CD4-positive, alpha-beta memory T cell (primary cell): ENCODE results near the gene CEPT1. TPM values are rescaled to one million over a fixed set of nuclear protein-coding genes. Genes with fewer than 3 reads are reported as not detected.

Experiments
- CTCF ChIA-PET: fragments of 350-600 bp; sonication (Branson Sonifier 250); formaldehyde crosslinking; loops from one replicate; lab custom pipeline; 2021; ENCODE audit warnings: inconsistent platforms; ENCODE audit not compliant: partially characterized antibody; lab: Charles Lee
- POLR2A ChIA-PET: fragments of 350-600 bp; sonication (Branson Sonifier 250); formaldehyde crosslinking; loops from one replicate; lab custom pipeline; 2021; ENCODE audit not compliant: partially characterized antibody; lab: Charles Lee
- DNase-seq, 5 donors: peaks; one replicate each; pipeline versions ENCODE4 v3.0.0 to v3.0.0-alpha.2; 2020 to 2022; ENCODE audit warnings: mixed read lengths in 1 of 5
- H3K27ac ChIP-seq: one replicate; pipeline ENCODE4 v1.7.0; 2013; ENCODE audit warnings: low read depth, low read length
- H3K27me3 ChIP-seq: 2 replicates; pipeline ENCODE4 v1.7.0; 2013; ENCODE audit warnings: mild to moderate bottlenecking, low read length, moderate library complexity; ENCODE audit not compliant: insufficient read depth
- H3K36me3 ChIP-seq: 2 replicates; pipeline ENCODE4 v1.7.0; 2013; ENCODE audit warnings: mild to moderate bottlenecking, low read length, moderate library complexity; ENCODE audit not compliant: insufficient read depth
- H3K4me1 ChIP-seq: 2 replicates; pipeline ENCODE4 v1.7.0; 2013; ENCODE audit warnings: mild to moderate bottlenecking, low read length, moderate library complexity; ENCODE audit not compliant: insufficient read depth
- H3K4me3 ChIP-seq, 2 donors: one replicate each; pipeline ENCODE4 v1.7.0; 2013; ENCODE audit warnings: low read length in 2 of 2, mild to moderate bottlenecking in 1 of 2
- H3K9me3 ChIP-seq, 2 donors: one replicate each; pipeline ENCODE4 v1.7.0; 2013; ENCODE audit warnings: low read length in 2 of 2, control low read depth in 1 of 2; ENCODE audit not compliant: control insufficient read depth in 1 of 2
- H3K27ac Mint-ChIP-seq, 7 donors: one replicate each; pipeline ENCODE4 v1.8.0; 2020 to 2021; ENCODE audit warnings: mixed read lengths in 7 of 7, mild to moderate bottlenecking in 6 of 7, inconsistent platforms in 3 of 7, moderate library complexity in 3 of 7
- H3K27me3 Mint-ChIP-seq, 2 donors: one replicate each; pipeline ENCODE4 v1.8.0; 2020 to 2021; ENCODE audit warnings: mixed read lengths in 2 of 2
- H3K36me3 Mint-ChIP-seq, 2 donors: one replicate each; pipeline ENCODE4 v1.8.0; 2020 to 2021; ENCODE audit warnings: mixed read lengths in 2 of 2, inconsistent platforms in 1 of 2, mild to moderate bottlenecking in 1 of 2
- H3K4me1 Mint-ChIP-seq, 4 donors: one replicate each; pipeline ENCODE4 v1.8.0; 2020 to 2021; ENCODE audit warnings: mixed read lengths in 4 of 4, mild to moderate bottlenecking in 1 of 4
- H3K4me3 Mint-ChIP-seq, 8 donors: one replicate each; pipeline ENCODE4 v1.8.0; 2020 to 2021; ENCODE audit warnings: mixed read lengths in 8 of 8, mild to moderate bottlenecking in 7 of 8, moderate library complexity in 6 of 8, inconsistent platforms in 3 of 8
- H3K9me3 Mint-ChIP-seq, 8 donors: one replicate each; pipeline ENCODE4 v1.8.0; 2020 to 2021; ENCODE audit warnings: mixed read lengths in 8 of 8, mild to moderate bottlenecking in 5 of 8, inconsistent platforms in 3 of 8, moderate library complexity in 1 of 8
- intact Hi-C: fragments of 100-400 bp; cut with micrococcal nuclease; formaldehyde crosslinking; loops from one replicate; pipeline ENCODE4 v1.15.1; 2023
- polyA plus RNA-seq, 2 donors: library from polyadenylated mRNA; unstranded; fragments of 300-500 nt; fragmentation: Illumina TruSeq; gene quantifications; one replicate each; pipeline ENCODE4 v1.2.3, GENCODE V29; 2021
- total RNA-seq, 2 experiments: library from RNA; stranded (reverse); gene quantifications; one replicate each; pipeline ENCODE4 v1.2.3, GENCODE V29; 2021

Gene CEPT1
- total and polyA plus RNA-seq, 4 experiments from 2014 or later, result 18.4 to 49.6 (median 41.2) TPM

DNA sequence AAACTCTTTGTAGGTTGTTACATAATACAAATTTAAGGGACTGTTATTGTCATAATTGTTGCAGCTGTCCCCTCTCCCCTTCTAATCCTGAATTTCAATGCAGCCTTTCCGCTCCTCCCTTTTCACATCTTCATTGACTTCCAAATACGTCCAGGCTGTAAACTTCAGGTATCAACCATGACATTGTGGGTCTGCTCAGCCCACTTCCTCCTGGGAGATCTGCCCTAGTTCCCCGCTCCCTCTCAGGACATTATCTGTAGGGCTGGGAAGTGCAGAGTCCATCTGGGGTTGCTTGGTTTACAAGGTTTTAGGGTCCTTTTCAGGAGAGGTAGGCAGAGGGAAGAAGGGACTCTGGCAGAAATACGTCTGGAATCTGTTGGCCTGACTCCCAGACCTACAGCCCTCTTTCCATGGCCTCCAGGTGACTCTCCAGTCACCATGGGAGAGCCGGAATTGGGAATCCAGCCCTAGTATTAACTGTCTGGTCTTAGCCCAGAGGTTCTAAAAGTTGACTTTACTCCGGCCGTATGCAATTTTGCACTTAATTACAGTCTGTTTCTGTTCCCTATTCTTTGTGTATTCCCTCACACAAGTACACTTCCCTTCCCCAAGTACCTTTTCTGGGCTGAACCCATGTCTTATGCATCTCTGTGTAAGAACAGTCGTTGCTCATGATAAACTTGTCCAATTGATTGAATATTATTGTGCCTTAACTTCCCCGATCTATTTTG, 65.1 kb downstream of the CEPT1 start:
- H3K4me1 Mint-ChIP-seq, result peaks cover 50 to 75% (median 62%) of the 10 kb centered on the region in 4 donors
- H3K36me3 Mint-ChIP-seq, result peaks cover 0 to 15% of the 10 kb centered on the region in 2 donors
- intact Hi-C loops, result loop anchor here (1.0 to 5.0 kb wide), 3 partner anchors 11 to 868 kb away; partner anchors contain the start of genes CEPT1, DRAM2 and RBM15
- no peaks in the 10 kb centered on the region for H3K9me3 ChIP-seq
- peaks cover 45% of the 10 kb centered on the region for H3K4me1 ChIP-seq
- H3K27ac Mint-ChIP-seq, result peak overlapping the region; percentile 84 to 98 (median 94)
- peak overlapping the region; percentile 77 to 99 (median 86) for H3K4me3 Mint-ChIP-seq
- no peaks in the 10 kb centered on the region for H3K36me3 ChIP-seq
- H3K9me3 Mint-ChIP-seq, result no peaks in the 10 kb centered on the region
- peak overlapping the region; percentile 84 for H3K27ac ChIP-seq
- ChIA-PET POLR2A (interaction anchor here (1.2 to 18.1 kb wide), 3 partner anchors 16 to 66 kb away, joined by 4 to 1434 read pairs (median 234); partner anchors contain the start of gene CHI3L2), CTCF (interaction anchor here (19.0 kb wide), 1 partner anchor 16 kb away, joined by 623 read pairs; the partner anchor contains the start of gene CHI3L2)
- DNase-seq, result no peak
- H3K27me3 Mint-ChIP-seq, result no peaks in the 10 kb centered on the region
- H3K4me3 ChIP-seq, result no peak overlapping the region
- no peaks in the 10 kb centered on the region for H3K27me3 ChIP-seq

DNA sequence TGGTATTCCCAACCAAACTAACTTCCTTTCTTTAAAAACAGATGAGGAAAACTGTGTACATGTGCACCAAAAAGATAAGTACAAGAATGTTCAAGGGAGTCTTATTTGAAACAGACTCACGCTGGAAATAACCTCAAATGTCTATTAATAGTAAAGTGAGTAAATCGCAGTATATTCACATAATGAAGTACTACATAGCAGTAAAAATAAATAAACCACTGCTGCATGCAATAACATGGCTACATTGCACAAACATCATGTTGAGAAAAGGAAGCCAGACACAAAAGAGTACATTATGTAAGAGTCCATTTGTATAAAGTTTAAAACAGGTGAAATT, 65.7 kb downstream of the CEPT1 start:
- H3K27ac Mint-ChIP-seq, result peak overlapping the region; percentile 84 to 98 (median 94)
- CTCF ChIA-PET, result interaction anchor here (1.0 to 1.4 kb wide), 2 partner anchors 10 to 15 kb away, joined by 5 to 7 read pairs; no protein-coding TSS in a partner anchor
- H3K36me3 Mint-ChIP-seq, result peaks cover 0 to 10% of the 10 kb centered on the region in 2 donors
- Histone ChIP-seq H3K4me1 (peaks cover 43% of the 10 kb centered on the region), H3K27ac (no peak overlapping the region), H3K4me3 (no peak overlapping the region), H3K9me3 (no peaks in the 10 kb centered on the region), H3K27me3 (no peaks in the 10 kb centered on the region), H3K36me3 (no peaks in the 10 kb centered on the region)
- peaks cover 51 to 74% (median 60%) of the 10 kb centered on the region in 4 donors for H3K4me1 Mint-ChIP-seq
- H3K9me3 Mint-ChIP-seq, result no peaks in the 10 kb centered on the region
- H3K4me3 Mint-ChIP-seq, result peak overlapping the region in 5 of 8 donors; percentile 4 to 77 (median 38)
- intact Hi-C loops, result no loop called here
- POLR2A ChIA-PET, result interaction anchor here (18.1 kb wide), 1 partner anchor 16 kb away, joined by 1434 read pairs; the partner anchor contains the start of gene CHI3L2
- no peak for DNase-seq
- H3K27me3 Mint-ChIP-seq, result no peaks in the 10 kb centered on the region

DNA sequence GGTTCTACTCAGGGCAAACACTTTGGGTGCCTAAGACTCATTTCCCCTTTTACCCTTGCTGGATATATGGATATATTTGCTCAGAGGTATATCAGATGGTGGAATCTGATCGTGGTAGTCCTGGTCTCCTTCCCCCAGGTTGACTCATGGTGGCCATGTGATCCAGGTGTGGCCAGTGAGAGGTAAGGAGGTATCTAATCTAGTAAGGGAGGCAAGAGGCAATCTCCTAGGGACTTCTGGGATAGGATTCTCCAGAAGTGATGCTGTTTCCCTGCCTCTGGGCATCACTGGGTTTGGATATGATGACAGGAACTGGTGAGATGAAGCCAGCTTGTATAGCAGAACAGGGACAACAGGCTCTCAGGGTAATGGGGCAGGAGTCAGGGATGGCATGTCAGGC, 68.9 kb downstream of the CEPT1 start:
- Histone ChIP-seq H3K36me3 (no peaks in the 10 kb centered on the region), H3K4me3 (no peak overlapping the region), H3K9me3 (no peaks in the 10 kb centered on the region), H3K27ac (no peak overlapping the region), H3K27me3 (no peaks in the 10 kb centered on the region), H3K4me1 (peaks cover 39% of the 10 kb centered on the region)
- Mint-ChIP-seq H3K4me3 (no peak overlapping the region), H3K36me3 (peaks cover 0 to 5% of the 10 kb centered on the region in 2 donors), H3K9me3 (no peaks in the 10 kb centered on the region), H3K4me1 (peaks cover 52 to 71% (median 58%) of the 10 kb centered on the region in 4 donors), H3K27me3 (no peaks in the 10 kb centered on the region), H3K27ac (peak overlapping the region in 1 of 7 donors; percentile 5)
- POLR2A ChIA-PET, result no interaction called here
- CTCF ChIA-PET, result interaction anchor here (1.2 to 1.9 kb wide), 3 partner anchors 10 to 13 kb away, joined by 3 to 4 read pairs (median 3); no protein-coding TSS in a partner anchor
- intact Hi-C loops, result no loop called here
- DNase-seq, result no peak

DNA sequence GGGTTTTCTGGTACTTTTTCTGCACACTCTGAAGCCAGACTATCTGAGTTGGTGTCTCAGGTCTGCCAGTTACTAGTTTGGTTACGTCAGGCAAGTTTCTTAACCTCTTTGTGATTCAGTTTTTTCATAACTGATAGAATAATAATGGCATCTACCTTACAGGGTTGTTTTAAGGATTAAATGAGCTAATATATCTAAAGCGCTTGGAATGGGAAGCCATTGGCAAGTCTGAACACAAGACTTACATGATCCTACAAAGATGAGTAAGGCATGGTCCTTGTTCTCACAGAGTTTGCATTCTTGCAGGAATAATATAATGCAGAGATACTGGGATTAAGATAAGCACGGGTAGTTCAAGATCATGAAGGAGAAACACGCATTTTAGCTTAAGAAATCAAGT, 69.6 kb downstream of the CEPT1 start:
- Mint-ChIP-seq H3K4me3 (no peak overlapping the region), H3K27ac (no peak overlapping the region), H3K4me1 (peaks cover 58 to 77% (median 63%) of the 10 kb centered on the region in 4 donors), H3K9me3 (no peaks in the 10 kb centered on the region), H3K36me3 (peaks cover 0 to 5% of the 10 kb centered on the region in 2 donors), H3K27me3 (no peaks in the 10 kb centered on the region)
- DNase-seq, result no peak
- Histone ChIP-seq H3K27ac (no peak overlapping the region), H3K4me1 (peaks cover 43% of the 10 kb centered on the region), H3K36me3 (no peaks in the 10 kb centered on the region), H3K27me3 (no peaks in the 10 kb centered on the region), H3K9me3 (no peaks in the 10 kb centered on the region), H3K4me3 (no peak overlapping the region)
- ChIA-PET CTCF (interaction anchor here (0.8 to 1.9 kb wide), 3 partner anchors 11 to 13 kb away, joined by 3 to 4 read pairs (median 3); no protein-coding TSS in a partner anchor), POLR2A (interaction anchor here (0.9 to 1.0 kb wide), 2 partner anchors 9 to 16 kb away, joined by 3 to 4 read pairs; no protein-coding TSS in a partner anchor)
- intact Hi-C loops, result loop anchor here (10.0 kb wide), 1 partner anchor 245 kb away; the partner anchor contains the start of gene LRIF1

DNA sequence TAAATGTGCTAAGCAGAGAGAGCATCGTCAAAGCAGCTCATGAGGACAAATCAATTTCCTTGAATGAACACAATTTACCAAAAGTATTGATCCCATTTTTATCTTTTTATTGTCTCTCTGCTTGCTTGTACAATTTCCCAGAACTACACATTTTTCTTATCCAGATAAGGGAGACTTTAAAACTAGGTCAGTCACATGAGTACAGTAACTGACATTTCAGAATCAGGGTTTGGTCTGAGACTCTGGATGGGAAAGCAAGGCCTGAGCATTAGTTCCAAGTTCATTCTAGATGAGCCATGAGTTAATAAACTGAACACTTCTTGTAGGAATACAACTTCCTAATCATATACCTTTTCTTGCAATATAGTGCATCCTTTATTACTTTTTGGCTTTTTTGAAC, 71.9 kb downstream of the CEPT1 start:
- Histone ChIP-seq H3K27ac (no peak overlapping the region), H3K4me3 (no peak overlapping the region), H3K27me3 (no peaks in the 10 kb centered on the region), H3K9me3 (no peaks in the 10 kb centered on the region), H3K4me1 (peaks cover 53% of the 10 kb centered on the region), H3K36me3 (no peaks in the 10 kb centered on the region)
- peaks cover 66 to 80% (median 69%) of the 10 kb centered on the region in 4 donors for H3K4me1 Mint-ChIP-seq
- ChIA-PET POLR2A (interaction anchor here (8.2 to 18.7 kb wide), 2 partner anchors 13 to 15 kb away, joined by 105 to 1434 read pairs; partner anchors contain the start of genes CHI3L2 and DENND2D), CTCF (interaction anchor here (0.6 kb wide), 1 partner anchor 22 kb away, joined by 3 read pairs; no protein-coding TSS in a partner anchor)
- DNase-seq, result no peak
- H3K27ac Mint-ChIP-seq, result no peak overlapping the region
- intact Hi-C loops, result loop anchor here (10.0 kb wide), 1 partner anchor 247 kb away; the partner anchor contains the start of gene LRIF1
- H3K36me3 Mint-ChIP-seq, result peaks cover 0 to 11% of the 10 kb centered on the region in 2 donors
- peaks cover 0 to 2% of the 10 kb centered on the region in 2 donors for H3K27me3 Mint-ChIP-seq
- peaks cover 0 to 4% (median 0%) of the 10 kb centered on the region in 8 donors for H3K9me3 Mint-ChIP-seq
- H3K4me3 Mint-ChIP-seq, result no peak overlapping the region

DNA sequence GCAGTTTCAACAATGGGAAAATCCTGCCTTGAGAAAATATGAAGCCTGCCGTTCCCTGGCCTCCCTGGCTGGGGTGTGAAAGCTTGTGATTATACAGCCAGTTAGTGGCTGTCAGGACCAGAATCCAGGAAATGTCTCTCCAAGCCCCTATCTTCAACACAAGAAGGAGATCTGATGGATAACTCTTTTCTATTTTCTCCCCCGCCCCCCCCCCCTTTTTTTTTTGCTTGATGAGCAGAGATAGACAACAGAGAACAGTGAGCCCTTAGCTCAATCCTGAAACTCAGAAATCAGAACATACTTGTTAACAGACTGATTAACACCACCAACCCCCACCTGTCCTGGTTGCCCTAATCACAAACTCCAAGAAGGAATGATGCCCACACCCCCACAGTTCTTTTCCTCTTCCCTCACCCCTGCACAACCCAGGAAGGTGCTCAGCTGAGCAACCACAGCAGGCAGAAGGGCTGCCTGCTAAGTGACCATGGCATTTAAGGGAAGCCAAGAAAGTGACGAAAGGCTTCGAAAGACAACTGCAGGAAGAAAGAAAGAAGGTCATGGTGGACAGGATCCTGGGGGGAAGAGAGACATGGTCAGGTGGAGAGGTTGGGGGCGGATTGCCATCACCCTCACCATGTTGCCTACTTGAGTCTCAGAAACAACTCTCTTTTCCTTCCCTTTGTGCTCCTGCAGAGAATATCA, 72.8 kb downstream of the CEPT1 start:
- Histone ChIP-seq H3K27me3 (no peaks in the 10 kb centered on the region), H3K4me3 (no peak overlapping the region), H3K4me1 (peaks cover 62% of the 10 kb centered on the region), H3K9me3 (no peaks in the 10 kb centered on the region), H3K27ac (no peak overlapping the region), H3K36me3 (no peaks in the 10 kb centered on the region)
- H3K27me3 Mint-ChIP-seq, result peaks cover 0 to 2% of the 10 kb centered on the region in 2 donors
- intact Hi-C loops, result loop anchor here (10.0 kb wide), 1 partner anchor 248 kb away; the partner anchor contains the start of gene LRIF1
- no peak for DNase-seq
- H3K9me3 Mint-ChIP-seq, result peaks cover 0 to 4% (median 0%) of the 10 kb centered on the region in 8 donors
- CTCF ChIA-PET, result interaction anchor here (17.0 kb wide), 1 partner anchor 17 kb away, joined by 623 read pairs; the partner anchor contains the start of gene DENND2D
- H3K4me1 Mint-ChIP-seq, result peaks cover 69 to 84% (median 72%) of the 10 kb centered on the region in 4 donors
- peak overlapping the region; percentile 78 to 100 (median 93) for H3K27ac Mint-ChIP-seq
- peak overlapping the region in 7 of 8 donors; percentile 62 to 87 (median 72) for H3K4me3 Mint-ChIP-seq
- POLR2A ChIA-PET, result interaction anchor here (0.7 to 18.7 kb wide), 3 partner anchors 8 to 14 kb away, joined by 3 to 1434 read pairs (median 105); partner anchors contain the start of genes CHI3L2 and DENND2D
- peaks cover 0 to 13% of the 10 kb centered on the region in 2 donors for H3K36me3 Mint-ChIP-seq
